Activated T-helper 1 cell treated with anti-CD3 and anti-CD28 coated beads, Interleukin-2, amount 50 U/mL, for 16 hours (primary cell): ENCODE measurements around the gene FEM1C.

Experiments
- DNase-seq, 2 donors: peaks; one replicate each; pipeline ENCODE4 v3.0.0-alpha.2; 2020; ENCODE audit warnings: low read depth in 1 of 2, low spot score in 1 of 2

The FEM1C gene

DNA sequence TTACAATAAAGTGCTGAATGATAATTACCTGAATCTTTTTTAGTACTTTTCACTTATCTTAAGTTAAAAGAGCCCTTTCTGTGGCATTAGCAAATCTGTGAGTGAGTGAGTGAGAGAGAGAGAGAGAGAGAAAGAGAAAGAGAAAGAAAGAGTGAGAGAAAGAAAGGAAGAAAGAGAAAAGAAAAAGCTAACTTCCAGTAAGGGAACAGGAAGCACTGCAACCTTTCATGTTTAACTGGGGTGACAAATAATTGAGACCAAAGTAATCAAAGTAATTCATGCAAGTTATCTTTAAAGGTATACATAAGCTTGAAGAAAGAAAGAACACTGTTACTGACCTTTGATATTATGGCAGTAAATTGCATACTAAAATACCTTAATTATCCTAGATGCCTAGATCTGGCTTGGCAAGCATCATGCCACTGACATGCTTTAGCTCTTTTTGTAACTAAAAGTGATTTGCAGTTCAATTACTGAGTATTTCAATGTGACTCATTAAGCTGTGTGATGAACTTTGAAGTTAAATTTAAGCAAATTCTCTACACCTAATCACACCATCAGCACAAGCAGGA is 21.7 kb downstream of the FEM1C start:
- DNase-seq, result no peak

DNA sequence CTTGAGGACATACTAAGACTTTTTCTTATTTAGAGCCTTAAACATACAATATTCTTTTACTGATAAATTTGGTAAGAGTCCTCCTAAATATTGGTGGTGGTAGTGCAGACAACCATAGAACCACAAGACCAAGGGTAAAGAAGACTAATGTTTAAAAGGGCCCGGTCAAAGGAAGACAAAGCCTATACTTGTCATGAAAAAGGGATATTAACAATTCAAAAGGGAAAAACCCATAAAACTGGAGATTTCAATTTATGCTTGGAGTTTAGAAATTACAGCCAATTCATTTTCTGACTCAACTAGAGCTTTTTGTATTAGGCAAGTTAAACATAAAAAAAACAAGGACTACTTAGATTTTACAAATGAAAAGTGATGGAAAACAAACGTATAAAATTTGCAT is 24.4 kb downstream of the FEM1C start:
- DNase-seq, result no peak

DNA sequence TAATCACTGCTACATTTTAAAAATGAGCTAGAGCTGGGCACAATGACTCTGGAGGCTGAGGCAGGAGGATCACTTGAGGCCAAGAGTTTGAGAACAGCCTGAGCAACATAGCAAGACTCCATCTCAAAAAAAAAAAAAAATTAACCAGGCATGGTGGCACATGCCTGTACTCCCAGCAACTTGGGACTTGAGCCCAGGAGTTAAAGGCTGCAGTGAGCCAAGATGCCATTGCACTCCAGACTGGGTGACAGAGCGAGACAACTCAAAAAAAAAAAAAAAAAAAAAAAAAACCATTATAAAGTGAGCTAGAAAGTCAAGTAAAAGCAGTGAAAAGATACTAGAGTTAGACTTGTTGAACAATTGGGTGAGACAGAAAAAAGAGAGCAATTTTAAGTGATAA is 28.2 kb downstream of the FEM1C start:
- no peak for DNase-seq

DNA sequence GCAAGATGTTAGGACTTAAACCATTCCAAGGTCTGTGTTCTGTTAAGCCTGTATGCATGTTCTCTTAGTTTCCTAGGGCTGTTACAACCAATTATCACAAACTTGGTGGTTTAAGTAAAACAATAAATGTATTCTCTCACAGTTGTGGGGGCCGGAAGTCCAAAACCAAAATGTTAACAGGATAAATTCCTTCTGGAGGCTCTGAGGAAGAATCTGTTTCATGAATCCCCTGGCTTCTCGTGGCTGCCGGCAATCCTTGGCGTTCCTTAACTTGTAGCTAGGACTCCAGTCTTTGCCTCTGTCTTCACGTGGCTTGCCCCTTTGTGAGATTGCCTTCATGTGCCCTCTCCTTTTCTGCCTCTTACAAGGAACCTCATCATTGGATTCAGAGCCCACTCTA is 30.4 kb downstream of the FEM1C start:
- DNase-seq, result no peak

DNA sequence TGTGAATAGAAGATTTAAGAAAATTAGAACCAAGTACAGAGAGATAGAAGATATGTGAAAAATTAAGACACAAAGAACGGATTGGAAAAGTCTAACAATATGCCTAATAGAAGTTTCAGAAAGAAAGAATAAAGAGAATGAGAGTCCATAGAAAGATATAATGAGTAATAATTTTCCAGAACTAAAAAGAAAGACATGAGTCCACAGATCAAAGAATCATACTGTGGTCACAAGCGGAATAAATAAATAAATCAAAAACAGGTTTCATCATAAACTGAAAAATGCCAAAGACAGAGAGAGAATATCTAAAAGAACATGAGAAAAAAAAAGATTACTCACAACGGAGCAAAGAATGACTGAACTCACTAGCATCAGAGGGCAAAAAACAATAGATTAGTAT is 32.9 kb downstream of the FEM1C start:
- DNase-seq, result no peak

DNA sequence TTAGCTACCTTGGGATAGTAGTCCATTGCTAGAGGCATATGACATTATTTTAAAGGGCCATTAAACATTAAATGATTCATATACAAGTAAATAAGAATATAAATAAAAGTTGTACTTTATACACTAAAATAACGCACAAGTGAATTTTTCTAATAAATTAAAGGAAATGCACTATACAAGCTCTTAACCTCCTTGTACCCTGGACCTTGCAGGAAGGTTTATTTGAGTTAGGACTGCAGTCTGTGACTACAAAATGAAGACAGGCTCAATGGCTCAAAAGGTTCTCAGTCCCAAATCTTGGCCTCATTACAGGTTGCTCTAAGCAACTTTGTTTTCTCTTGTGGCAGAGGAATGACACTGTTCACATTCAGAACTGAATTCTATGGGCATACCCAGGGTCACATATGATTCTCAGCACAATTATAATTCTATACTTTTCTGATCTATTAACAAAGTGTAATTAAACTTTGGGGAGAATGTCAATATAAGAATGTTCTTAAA is 34.4 kb downstream of the FEM1C start:
- no peak for DNase-seq

DNA sequence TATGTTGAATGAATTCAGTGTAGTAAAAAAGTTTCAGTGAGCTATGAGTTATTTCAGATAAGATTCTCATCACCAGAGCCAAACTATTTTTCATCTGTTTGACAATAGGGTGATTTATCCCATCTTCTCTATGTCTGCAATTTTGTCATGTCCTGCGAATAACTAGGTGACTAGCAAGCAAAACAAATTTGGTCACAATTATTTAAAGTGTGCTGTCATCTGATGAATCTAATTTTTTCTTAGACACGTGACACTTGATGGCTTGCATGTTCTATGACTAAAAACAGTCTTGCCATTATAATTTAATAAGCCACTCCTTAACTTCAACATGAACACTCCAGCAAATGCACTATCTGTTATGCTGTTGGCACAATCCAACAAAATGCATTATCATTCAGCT is 35.0 kb downstream of the FEM1C start:
- DNase-seq, result no peak

DNA sequence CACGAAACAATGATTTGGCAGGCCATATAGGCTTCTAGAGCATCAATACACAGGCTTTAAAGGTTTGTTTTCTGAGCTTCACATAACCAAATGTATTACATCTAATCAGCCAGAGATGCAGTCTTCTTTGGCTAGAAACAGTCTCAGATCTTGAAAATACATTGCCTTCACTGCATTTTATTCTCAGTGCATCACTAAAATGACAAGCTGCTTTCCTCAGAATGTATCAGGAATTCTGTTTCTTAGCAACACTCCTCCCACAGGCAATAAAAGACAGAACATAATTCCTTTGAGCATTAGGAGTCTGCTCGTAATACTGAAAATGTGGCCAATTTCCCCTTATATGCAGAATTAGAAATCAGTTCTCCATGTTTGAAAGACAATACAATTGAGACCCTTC is 36.9 kb downstream of the FEM1C start:
- no peak for DNase-seq

DNA sequence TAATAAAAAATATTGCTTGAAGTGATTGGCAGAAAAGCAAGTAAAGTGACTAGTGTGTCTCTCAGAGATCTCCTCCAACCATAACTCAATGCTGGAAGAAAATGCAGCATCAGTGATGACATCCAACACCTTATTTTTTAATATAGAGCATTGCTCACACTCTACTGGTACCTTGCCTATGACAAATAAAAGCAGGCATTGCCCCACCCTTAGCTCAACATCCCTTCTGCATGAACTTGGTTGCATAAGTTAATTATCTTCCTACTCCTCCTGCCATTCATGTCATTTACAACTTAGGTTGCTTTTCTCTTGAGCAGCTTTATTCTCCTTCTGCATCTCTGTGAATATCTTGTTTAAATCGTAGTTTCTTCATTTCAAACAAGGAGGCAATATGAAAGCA is 41.2 kb downstream of the FEM1C start:
- DNase-seq, result no peak

DNA sequence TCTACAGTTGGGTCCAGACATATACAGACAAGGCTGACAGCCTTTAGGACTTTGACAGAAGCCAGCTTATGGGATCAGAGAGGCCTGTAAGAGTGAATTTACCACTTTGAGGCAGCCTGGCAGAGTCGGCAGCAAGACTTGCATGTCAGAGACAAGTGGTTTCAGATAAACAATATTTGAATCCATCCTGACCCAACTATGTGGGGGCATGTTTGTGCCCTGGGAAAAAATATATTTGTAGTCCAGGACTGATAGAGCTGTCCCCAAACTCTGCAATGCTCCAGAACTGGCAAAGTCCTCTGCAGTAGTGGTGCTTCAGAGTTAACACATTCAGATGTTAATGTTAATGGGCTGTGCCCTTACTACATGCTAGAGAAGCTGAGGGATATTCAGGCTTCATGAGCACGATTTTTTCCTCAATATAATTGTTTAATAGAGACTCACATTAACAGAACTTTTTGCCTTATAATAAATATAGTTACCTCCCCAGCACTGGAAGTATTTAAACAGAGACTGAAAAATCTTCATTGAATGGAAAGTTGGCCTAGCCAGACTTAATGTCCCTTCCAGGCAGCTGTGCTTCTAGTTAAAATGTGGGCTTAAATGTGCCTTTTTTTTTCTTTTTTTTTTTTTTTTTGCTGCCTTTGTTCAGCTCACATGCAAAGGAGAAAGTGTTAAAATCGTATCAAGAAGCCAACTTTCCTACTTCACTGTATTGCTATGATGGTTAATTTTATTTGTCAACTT is 42.9 kb downstream of the FEM1C start:
- no peak for DNase-seq

DNA sequence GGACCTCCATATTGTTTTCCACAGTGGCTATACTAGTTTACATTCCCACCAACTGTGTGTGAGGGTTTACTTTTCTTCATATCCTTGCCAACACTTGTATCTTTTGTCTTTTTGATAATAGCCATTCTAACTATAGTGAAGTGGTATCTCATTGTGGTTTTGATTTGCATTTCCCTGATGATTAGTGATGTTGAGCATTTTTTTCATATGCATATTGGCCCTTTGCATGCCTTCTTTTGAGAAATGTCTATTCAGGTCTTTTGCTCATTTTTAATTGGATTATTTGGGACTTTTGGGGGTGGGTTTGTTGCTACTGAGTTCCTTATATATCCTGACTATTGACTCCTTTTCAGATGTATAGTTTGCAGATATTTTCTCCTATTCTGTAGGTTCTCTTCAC is 44.4 kb downstream of the FEM1C start:
- no peak for DNase-seq

DNA sequence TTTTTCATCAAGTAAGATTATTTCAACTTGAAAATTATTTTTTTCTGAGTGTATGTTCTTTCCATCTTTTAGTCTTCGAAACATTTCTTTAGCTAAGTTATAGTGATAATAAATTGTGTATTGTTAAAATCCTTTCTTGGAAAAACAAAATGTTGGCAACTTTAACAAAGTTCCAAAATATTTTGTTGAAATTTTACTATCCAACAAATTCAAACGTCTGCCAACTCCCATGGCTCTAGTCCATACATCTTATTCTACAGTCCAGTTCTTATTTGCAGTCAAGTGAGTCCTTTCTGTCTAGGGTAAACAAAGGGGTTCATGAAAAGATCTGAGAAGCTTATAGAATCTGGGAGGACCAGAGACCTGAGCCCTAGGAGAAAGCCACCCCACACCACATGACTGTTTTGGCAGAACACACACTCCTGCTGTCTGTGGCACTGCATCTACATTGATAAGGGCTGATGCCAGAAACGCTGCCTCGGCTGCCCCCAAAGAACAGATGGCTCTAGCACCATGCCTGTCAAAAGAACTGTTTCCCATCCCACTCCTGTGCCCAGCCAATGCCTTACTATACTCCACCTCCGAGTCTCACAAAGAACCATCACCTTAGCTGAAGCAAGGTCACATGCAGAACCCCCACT is 47.5 kb downstream of the FEM1C start:
- DNase-seq, result no peak

DNA sequence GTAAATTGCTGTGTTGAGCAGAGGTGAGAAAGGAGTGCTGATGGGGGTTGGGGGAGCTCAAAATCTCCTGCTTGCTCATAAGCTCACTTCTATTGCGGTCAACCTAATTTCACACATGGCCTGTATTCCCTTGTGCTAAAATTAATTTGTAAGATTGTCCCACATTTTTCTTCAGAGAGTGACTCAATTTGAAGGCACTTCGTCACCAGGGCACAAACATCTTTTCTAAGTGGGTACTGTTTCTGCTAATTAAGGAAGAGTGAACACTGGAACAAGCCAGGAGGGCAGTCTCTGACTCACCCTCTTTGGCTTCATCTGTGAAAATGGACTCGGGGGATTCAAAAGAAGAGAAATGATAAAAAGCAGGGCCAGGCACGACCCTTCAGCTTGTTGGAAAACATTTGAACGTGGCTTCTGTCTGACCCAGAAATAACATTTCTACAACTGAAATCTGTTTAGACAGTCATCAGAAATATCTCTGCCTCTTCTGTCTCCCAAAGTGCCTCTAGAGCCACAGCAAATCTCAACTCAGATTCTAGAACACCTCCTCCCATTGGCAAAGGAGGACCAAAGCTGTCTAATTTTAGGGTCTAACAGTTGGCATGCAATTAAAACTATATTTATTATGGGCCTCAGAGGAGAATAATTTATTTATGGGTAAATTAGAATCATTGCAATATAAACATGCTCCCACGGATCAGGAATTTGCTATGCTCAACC is 49.8 kb downstream of the FEM1C start:
- no peak for DNase-seq

DNA sequence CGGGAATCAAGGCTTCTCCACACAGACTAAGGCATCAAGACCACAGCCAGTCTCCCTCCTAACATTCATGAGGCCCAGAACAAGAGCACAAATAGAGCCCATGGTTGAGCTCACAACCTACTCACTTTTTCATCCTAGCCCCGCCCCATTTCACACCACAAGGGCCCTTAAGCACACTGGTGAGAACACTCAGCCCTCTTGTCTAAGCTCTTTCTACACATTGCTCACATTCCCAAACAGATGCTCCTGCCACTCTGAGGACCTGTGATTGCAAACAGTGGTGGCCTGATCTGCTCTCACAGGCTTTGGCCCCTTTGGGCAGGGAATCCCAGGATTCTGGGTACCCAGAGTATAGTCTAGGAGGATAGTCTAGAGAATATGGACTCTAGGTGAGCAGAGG is 54.0 kb downstream of the FEM1C start:
- no peak for DNase-seq

DNA sequence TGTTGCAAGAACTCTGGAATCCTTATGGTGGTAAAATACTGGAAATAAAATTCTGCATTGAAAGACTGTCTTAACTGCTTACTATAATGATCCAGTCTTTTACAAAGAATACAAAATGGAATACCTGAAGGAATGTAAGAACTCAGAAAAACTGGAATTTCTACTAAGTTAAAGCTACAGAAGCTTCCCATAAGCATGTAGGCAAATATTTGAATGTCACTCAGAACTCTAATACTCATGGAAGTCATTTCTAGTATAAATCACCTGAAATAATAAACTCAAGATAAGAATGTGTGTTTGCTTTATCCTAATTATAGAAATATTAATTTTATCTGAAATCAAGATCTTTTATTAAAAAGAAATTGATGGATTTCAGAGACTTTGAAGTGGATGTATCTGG is 54.8 kb downstream of the FEM1C start:
- no peak for DNase-seq

DNA sequence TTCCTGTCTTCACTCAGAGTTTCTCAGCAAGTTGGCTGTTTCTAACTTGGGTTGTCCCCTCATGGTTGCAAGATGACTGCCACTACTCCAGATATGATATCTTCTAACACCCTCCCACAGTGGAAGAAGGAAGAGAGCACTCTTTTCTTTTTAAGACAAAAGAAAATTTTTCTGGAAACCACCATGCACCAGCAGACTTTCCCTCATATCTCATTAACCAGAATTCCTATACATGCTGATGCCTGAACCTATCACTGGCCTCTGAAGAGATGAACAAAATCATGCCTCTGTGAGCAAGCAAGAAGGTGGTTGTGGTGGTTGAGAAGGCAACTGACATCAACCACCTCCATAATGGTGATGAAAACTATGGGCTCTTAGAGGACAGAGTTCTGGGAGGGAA is 56.8 kb downstream of the FEM1C start:
- DNase-seq, result no peak

DNA sequence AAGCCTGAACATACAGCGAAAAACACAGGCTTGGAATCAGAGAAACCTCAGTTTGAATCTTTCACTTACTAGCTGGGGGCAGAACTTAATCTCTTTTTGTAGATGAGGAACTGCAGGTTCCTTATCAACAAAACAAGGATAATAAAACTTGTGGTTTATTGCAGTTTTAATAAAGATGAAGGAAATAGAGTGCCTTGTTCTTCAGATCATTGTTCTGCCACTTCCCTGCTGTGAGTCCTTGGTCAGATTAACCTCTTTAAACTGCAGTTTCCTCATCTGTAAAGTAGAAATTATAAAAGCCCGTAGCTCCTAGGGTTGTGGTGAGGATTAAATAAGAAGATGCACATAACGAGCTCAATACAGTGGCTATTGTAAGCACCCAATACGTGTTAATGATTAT is 57.4 kb downstream of the FEM1C start:
- DNase-seq, result no peak

DNA sequence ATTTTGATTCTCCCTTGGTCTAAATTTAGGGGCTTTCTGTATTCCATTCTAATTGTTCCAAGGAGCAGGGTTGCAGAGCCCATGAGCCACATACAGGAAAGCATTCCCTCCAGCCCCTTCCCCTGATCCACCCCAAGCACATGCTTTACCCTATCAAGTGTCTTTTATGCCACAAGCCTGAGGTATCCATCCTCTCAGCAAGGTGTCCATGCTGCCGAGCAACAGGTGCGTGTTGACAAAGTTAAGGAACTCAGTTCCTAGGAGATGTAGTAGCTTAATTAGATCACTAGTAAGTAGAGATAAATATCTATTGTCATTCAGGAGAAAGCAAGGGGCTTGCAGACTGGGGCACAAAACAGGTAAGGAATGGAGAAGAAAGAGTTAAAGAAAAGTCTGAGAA is 57.8 kb downstream of the FEM1C start:
- DNase-seq, result no peak

DNA sequence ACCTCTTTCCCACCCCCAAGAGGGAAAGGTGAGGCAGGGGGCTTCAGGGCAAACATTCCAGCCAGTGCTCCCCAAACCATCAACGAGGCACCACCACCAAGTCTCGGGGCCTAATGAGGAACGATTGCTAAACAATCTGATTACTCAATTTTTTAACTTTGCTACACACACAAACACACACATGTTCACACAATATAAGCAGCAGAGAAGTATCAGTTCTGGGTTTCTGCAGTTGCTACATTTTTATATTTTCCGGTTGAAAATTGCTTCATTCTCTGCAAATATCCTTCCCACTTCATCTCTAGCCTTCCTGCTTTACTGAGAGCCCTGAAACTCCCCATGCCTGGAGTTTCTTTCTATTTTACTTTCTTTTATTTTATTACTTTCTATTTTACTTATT is 60.2 kb downstream of the FEM1C start:
- no peak for DNase-seq

DNA sequence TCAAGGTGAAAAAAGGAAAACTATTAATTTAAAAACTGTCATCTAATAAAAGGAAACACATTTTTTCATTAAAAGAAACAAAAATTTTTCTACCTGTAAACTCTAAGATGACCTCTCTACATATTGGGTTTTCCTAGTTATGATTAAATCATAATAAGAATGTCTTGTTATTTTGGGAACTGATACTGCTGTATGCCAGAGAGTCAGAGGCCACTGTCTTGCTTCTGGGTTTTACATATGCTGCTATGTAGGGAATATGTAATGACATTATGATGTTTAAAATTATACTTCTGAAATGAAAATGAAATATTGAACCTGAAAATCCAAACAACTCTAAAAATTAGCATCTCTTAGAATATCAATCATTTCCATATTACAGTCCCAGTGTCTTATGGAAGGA is 63.7 kb downstream of the FEM1C start:
- no peak for DNase-seq

DNA sequence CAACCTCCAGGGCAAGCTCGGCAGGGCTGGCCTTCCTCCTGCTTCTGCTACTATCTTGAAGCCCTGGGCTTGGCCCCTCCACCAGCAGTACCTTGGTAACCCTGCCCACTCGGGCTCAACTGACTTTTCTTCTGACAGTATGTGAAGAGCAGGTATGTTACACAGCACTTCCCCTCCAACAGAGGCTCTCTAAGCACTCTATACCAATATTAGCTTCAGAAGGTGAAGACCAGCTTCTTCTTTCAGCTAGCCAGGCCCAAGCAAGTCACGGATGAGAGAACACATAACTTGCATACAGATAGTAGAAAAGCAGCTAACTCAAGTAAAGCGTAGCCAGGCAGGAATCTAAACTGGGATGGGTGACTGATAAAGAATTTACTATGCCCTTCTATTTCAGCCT is 64.3 kb downstream of the FEM1C start:
- no peak for DNase-seq
